H1 (cell line): ENCODE results near the gene SAMM50.

Source experiments
- CHD1 ChIP-seq: IDR thresholded peaks from 2 replicates; pipeline ENCODE4 v1.6.1; 2012; ENCODE audit warnings: low read depth, low read length, improper control_type of control experiment
- CTCF ChIP-seq, 3 experiments: IDR thresholded peaks; 1 replicate in 2 of 3; 2 replicates in 1 of 3; pipeline versions ENCODE4 v1.5.1 to v1.6.1; 2011; ENCODE audit warnings: low read length in 3 of 3, mild to moderate bottlenecking in 3 of 3, inconsistent platforms in 2 of 3, low read depth in 1 of 3, moderate library complexity in 1 of 3; ENCODE audit not compliant: insufficient read depth in 1 of 3; ENCODE audit errors: control extremely low read depth in 1 of 3
- EP300 ChIP-seq, 2 experiments: IDR thresholded peaks; 1 replicate in 1 of 2; 2 replicates in 1 of 2; pipeline ENCODE4 v1.6.1; 2011 to 2012; ENCODE audit warnings: low read depth in 2 of 2, low read length in 2 of 2, mild to moderate bottlenecking in 2 of 2, borderline replicate concordance in 1 of 2, inconsistent platforms in 1 of 2, moderate library complexity in 1 of 2
- FOSL1 ChIP-seq: IDR thresholded peaks from 2 replicates; pipeline ENCODE4 v1.6.1; 2011; ENCODE audit warnings: mild to moderate bottlenecking, low read depth, low read length, moderate library complexity; ENCODE audit not compliant: insufficient read depth
- POLR2A ChIP-seq, 2 experiments: IDR thresholded peaks; 1 replicate in 1 of 2; 2 replicates in 1 of 2; pipeline ENCODE4 v1.6.1; 2011; ENCODE audit warnings: low read depth in 2 of 2, low read length in 2 of 2, mild to moderate bottlenecking in 2 of 2; ENCODE audit errors: control extremely low read depth in 1 of 2
- POLR2AphosphoS5 ChIP-seq: IDR thresholded peaks from 2 replicates; pipeline ENCODE4 v1.6.1; 2011; ENCODE audit warnings: low read depth, low read length
- ZNF274 ChIP-seq: IDR thresholded peaks from 2 replicates; pipeline ENCODE4 v1.7.0; 2012; ENCODE audit warnings: low read length, borderline replicate concordance; ENCODE audit errors: extremely low read depth

- no peak for TF ChIP-seq POLR2AphosphoS5
- no peak for TF ChIP-seq CTCF (IDR thresholded peaks at IDR 0.05; ENCODE audit: control extremely low read depth in 1 of 3, insufficient read depth in 1 of 3, low read depth in 1 of 3, low read length in 3 of 3)
- no peak for TF ChIP-seq EP300 (IDR thresholded peaks at IDR 0.05; ENCODE audit: borderline replicate concordance in 1 of 2, low read depth in 2 of 2, low read length in 2 of 2)
- TF ChIP-seq POLR2A (IDR thresholded peaks at IDR 0.05; ENCODE audit: control extremely low read depth in 1 of 2, low read depth in 2 of 2, low read length in 2 of 2), result no peak
- TF ChIP-seq FOSL1, result no peak
- no peak for TF ChIP-seq CHD1
- TF ChIP-seq ZNF274, result no peak
Observed at GRCh38 chr22:44002324-44002723, 47.1 kb downstream of the SAMM50 start.
